GM21619 (cell line): ENCODE results near the gene OGFR.

Source experiments
- ATAC-seq: cut with Tn5 transposase; IDR thresholded peaks from one replicate; pipeline ENCODE4 v1.9.1; 2021; ENCODE audit not compliant: unreplicated experiment

OGFR gene

GRCh38 chr20:62804627-62805154 is at the start of gene OGFR:
TSS of gene OGFR (plus strand) at chr20:62804835. CDS start at chr20:62804860, 25 bp downstream.
- ATAC-seq = no peak

GRCh38 chr20:62754991-62755356 is 49.7 kb upstream of the OGFR start:
- ATAC-seq = no peak

- ATAC-seq = no peak
Observed at GRCh38 chr20:62755817-62756724, 48.6 kb upstream of the OGFR start.

GRCh38 chr20:62758226-62758912 is 46.3 kb upstream of the OGFR start:
- ATAC-seq = no peak

- ATAC-seq = no peak
Observed at GRCh38 chr20:62759981-62760431, 44.6 kb upstream of the OGFR start.

- no peak for ATAC-seq
Observed at GRCh38 chr20:62760471-62760855, 44.2 kb upstream of the OGFR start.

GRCh38 chr20:62760856-62761758 is 43.5 kb upstream of the OGFR start:
- ATAC-seq = no peak

- ATAC-seq = no peak
Observed at GRCh38 chr20:62761759-62762131, 42.9 kb upstream of the OGFR start.

GRCh38 chr20:62762376-62762775 is 42.3 kb upstream of the OGFR start:
- ATAC-seq = no peak

GRCh38 chr20:62762801-62763368 is 41.8 kb upstream of the OGFR start:
- ATAC-seq = no peak

- ATAC-seq = no peak
Observed at GRCh38 chr20:62763404-62763803, 41.2 kb upstream of the OGFR start.

GRCh38 chr20:62764156-62764935 is 40.3 kb upstream of the OGFR start:
- ATAC-seq = no peak

GRCh38 chr20:62765021-62765420 is 39.6 kb upstream of the OGFR start:
- ATAC-seq = no peak

GRCh38 chr20:62765432-62766070 is 39.1 kb upstream of the OGFR start:
- ATAC-seq = no peak

- ATAC-seq = no peak
Observed at GRCh38 chr20:62766071-62766450, 38.6 kb upstream of the OGFR start.

GRCh38 chr20:62766716-62767115 is 37.9 kb upstream of the OGFR start:
- ATAC-seq = no peak

GRCh38 chr20:62768234-62768546 is 36.4 kb upstream of the OGFR start:
- ATAC-seq = no peak

- ATAC-seq = no peak
Observed at GRCh38 chr20:62768551-62769287, 35.9 kb upstream of the OGFR start.
